Thymus (tissue), 11 donors: ENCODE data around the gene NAA25. TPM values are rescaled to one million over a fixed set of nuclear protein-coding genes. Genes with fewer than 3 reads are reported as not detected.
A peak's percentile ranks its signal among the peaks of the same experiment; 100 is the strongest.
"Not testable (repeated sequence)": the region's sequence is repeated elsewhere in the genome, so short reads cannot be mapped to it uniquely, and the experiment has no call there.

Source experiments
- DNase-seq, 9 donors: peaks; one replicate each; pipeline ENCODE4 v3.0.0-alpha.2; 2013; ENCODE audit warnings: low spot score in 9 of 9, low read depth in 6 of 9, missing footprints in 1 of 9
- H3K27ac ChIP-seq, 2 donors: one replicate each; pipeline ENCODE4 v1.5.1; 2013; ENCODE audit warnings: control low read depth in 1 of 2, low read depth in 1 of 2, low read length in 1 of 2, mild to moderate bottlenecking in 1 of 2, moderate library complexity in 1 of 2
- H3K27me3 ChIP-seq, 2 donors: one replicate each; pipeline ENCODE4 v1.5.1; 2013; ENCODE audit warnings: low read length in 1 of 2; ENCODE audit not compliant: control insufficient read depth in 2 of 2, insufficient read depth in 1 of 2
- H3K36me3 ChIP-seq, 2 donors: one replicate each; pipeline ENCODE4 v1.5.1; 2013; ENCODE audit warnings: low read length in 1 of 2, mild to moderate bottlenecking in 1 of 2, moderate library complexity in 1 of 2; ENCODE audit not compliant: control insufficient read depth in 2 of 2, insufficient read depth in 2 of 2
- H3K4me1 ChIP-seq, 2 donors: one replicate each; pipeline ENCODE4 v1.5.1; 2013; ENCODE audit warnings: low read length in 2 of 2; ENCODE audit not compliant: control insufficient read depth in 2 of 2, insufficient read depth in 2 of 2
- H3K4me3 ChIP-seq, 2 donors: one replicate each; pipeline ENCODE4 v1.5.1; 2013; ENCODE audit warnings: low read length in 2 of 2, control low read depth in 1 of 2, mild to moderate bottlenecking in 1 of 2
- H3K9me3 ChIP-seq, 2 donors: one replicate each; pipeline ENCODE4 v1.5.1; 2013; ENCODE audit warnings: low read length in 1 of 2, mild to moderate bottlenecking in 1 of 2; ENCODE audit not compliant: control insufficient read depth in 2 of 2, insufficient read depth in 1 of 2
- WGBS: extraction: QIAGEN DNeasy Blood & Tissue Kit; methylation state at CpG from one replicate; pipeline ENCODE4 v1.1.7; 2013; 5-methylcytosine and 5-hydroxymethylcytosine counted together
- polyA plus RNA-seq: library from polyadenylated mRNA; stranded (reverse); fragments of 200-250 nt; gene quantifications from one replicate; pipeline ENCODE4 v1.2.3, GENCODE V29; 2013
- total RNA-seq: library from RNA; stranded (reverse); fragments of 120-200 nt; gene quantifications from one replicate; pipeline ENCODE4 v1.2.4, GENCODE V29; 2013
- donor health status: healthy.

The NAA25 gene
- total and polyA plus RNA-seq, 2 donors: 9.2 to 11.4 TPM

DNA sequence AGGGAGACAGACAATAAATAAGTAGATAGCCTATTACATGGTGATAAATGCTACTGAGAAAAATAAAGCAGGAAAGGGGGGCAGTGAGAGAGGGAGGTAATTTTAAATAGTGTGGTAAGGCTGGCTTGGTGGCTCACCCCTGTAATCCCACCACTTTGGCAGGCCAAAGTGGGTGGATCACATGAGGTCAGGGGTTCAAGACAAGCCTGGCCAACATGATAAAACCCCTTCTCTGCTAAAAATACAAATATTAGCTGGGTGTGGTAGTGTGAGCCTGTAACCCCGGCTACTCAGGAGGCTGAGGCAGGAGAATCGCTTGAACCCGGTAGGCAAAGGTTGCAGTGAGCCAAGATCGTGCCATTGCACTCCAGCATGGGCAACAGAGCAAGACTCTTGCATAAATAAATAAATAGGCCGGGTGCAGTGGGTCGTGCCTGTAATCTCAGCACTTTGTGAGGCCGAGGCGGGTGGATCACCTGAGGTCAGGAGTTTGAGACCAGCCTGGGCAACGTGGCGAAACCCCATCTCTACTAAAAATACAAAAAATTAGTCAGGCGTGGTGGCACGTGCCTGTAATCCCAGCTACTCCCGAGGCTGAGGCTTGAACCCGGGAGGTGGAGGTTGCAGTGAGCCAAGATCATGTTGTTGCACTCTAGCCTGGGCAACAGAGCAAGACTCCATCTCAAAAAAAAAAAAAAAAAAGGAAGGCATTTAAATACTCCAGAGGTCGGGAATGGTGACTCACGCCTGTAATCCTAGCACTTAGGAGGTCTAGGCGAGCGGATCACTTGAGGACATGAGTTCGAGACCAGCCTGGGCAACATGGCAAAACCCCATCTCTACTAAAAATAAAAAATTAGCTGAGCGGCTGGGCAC is 2.4 kb upstream of the NAA25 start:
- not testable (repeated sequence) for H3K9me3 ChIP-seq, H3K4me3 ChIP-seq, H3K27ac ChIP-seq, DNase-seq, H3K36me3 ChIP-seq, H3K27me3 ChIP-seq
- WGBS: 96% methylated on average over 20 of the region's 20 CpGs
- peaks cover 6 to 19% of the 10 kb centered on the region in 2 donors for H3K4me1 ChIP-seq

DNA sequence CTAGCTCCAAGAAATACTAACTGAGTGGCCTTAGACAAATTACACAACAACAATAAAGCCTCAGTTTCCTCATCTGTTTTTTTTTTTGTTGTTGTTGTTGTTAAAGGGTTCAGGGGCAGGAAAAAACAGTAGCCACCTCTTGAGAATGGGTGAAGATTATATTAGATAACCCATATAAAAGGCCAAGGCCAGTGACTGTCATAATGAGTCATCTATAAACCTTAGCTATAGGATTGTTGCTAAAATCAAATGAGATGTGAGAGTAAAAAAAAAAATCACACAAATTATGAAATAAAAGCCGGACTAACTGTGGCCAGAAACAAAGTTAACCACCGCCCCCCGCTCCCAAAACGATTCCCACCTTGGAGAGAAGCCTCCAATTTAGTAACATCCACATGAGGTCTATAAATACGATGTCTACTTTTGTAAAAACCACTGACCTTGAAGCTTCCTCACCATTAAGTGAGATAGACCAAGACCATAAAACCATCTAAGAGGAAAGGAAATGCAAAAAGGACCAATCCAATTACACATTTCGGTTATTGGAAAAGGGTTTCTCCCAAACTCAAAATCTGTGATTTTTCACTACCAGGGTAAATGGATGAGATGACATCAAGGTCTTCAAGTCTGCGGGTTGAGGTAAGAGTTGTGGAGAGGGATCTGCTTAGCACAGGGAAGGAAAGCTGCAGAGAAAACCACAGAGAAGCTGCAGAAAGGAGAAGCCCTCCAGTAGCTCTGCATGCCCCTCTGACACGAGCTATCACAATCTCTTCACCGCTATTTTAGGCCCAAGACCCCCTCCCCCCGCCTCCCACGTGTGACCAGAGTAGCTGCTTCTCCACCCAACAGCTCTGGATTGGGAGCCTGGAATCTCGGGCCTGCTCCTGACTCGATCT is 1.0 kb downstream of the NAA25 start:
- peaks cover under 1 to 8% of the 10 kb centered on the region in 2 donors for H3K36me3 ChIP-seq
- peak overlapping the region; percentile 75 to 96 for H3K27ac ChIP-seq
- peak in 3 of 9 donors; percentile 4 to 53 (median 26) for DNase-seq
- WGBS: 23% methylated on average over 13 of the region's 13 CpGs
- no peaks in the 10 kb centered on the region for H3K27me3 ChIP-seq
- peak overlapping the region; percentile 84 to 97 for H3K4me3 ChIP-seq
- no peaks in the 10 kb centered on the region for H3K9me3 ChIP-seq
- peaks cover 6 to 18% of the 10 kb centered on the region in 2 donors for H3K4me1 ChIP-seq

DNA sequence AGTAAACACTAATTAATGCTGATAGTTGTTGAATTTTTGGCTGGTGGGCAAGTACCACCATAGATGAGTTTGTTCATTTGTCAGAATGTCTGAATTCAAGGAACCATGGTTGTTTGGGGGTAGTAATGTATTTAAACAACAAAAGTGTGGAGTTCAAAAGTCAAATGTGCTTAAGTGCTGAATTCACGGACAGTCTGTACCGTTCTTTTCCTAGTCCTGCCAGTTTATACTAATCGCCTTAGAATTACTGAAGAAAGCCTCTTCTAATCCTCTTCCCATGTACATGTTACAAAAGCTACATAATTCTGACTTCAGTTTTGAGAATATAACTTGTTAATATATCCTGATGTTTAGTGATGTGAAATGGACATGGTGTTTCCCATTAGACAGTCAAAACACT is 2.7 kb downstream of the NAA25 start:
- 98% methylated on average over 3 of the region's 3 CpGs for WGBS
- Histone ChIP-seq H3K27me3 (no peaks in the 10 kb centered on the region), H3K27ac (no peak overlapping the region), H3K36me3 (peaks cover 6 to 14% of the 10 kb centered on the region in 2 donors), H3K9me3 (no peaks in the 10 kb centered on the region), H3K4me3 (no peak overlapping the region), H3K4me1 (peaks cover 6 to 18% of the 10 kb centered on the region in 2 donors)
- DNase-seq: no peak

DNA sequence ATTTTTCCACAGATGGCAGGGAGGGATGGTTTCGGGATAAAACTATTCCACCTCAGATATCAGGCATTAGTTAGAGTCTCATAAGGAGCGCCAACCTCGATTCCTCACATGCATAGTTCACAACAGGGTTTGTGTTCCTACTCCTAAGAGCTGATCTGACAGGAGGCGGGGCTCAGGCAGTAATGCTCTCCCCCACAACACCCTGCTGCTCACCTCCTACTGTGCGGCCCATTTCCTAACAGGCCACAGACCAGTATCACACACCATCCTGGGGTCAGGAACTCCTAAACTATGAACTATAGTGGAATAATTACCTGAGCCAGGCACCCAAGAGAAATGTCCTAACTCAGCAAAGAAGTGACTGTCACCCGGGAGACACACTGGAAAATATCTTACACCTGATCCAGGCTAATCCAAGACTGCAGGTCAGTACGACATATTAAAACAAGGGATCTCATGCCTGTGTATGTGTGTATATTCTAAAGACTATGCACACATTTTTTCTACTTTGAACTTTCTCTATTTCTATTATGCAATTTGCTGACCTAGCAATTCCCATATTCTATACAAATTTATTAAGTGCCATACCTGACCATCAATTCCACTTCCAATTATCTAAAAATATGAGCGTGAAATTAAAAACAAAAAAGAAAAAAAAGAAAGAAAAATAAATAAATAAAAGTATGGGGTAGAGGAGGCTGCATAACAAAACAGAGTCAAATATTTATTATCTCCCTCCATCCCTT is 4.7 kb downstream of the NAA25 start:
- no peaks in the 10 kb centered on the region for H3K9me3 ChIP-seq
- DNase-seq: no peak
- peaks cover 9 to 22% of the 10 kb centered on the region in 2 donors for H3K36me3 ChIP-seq
- no peak overlapping the region for H3K27ac ChIP-seq
- no peak overlapping the region for H3K4me3 ChIP-seq
- 97% methylated on average over 8 of the region's 8 CpGs for WGBS
- H3K4me1 ChIP-seq: peaks cover 6 to 12% of the 10 kb centered on the region in 2 donors
- H3K27me3 ChIP-seq: no peaks in the 10 kb centered on the region

DNA sequence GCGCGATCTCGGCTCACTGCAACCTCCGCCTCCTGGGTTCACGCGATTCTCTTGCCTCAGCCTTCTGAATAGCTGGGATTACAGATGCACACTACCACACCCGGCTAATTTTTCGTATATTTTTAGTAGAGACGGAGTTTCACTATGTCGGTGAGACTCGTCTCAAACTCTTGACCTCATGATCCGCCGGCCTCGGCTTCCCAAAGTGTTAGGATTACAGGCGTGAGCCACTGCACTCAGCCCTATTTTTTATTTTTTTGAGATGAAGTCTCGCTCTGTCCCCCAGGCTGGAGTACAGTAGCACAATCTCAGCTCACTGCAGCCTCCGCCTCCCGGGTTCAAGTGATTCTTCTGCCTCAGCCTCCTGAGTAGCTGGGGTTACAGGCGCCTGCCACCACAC is 5.8 kb downstream of the NAA25 start:
- DNase-seq, H3K9me3 ChIP-seq, H3K4me1 ChIP-seq, H3K27me3 ChIP-seq, H3K27ac ChIP-seq, H3K4me3 ChIP-seq: not testable (repeated sequence)
- H3K36me3 ChIP-seq: peaks cover 9 to 27% of the 10 kb centered on the region in 2 donors
- 98% methylated on average over 19 of the region's 19 CpGs for WGBS

DNA sequence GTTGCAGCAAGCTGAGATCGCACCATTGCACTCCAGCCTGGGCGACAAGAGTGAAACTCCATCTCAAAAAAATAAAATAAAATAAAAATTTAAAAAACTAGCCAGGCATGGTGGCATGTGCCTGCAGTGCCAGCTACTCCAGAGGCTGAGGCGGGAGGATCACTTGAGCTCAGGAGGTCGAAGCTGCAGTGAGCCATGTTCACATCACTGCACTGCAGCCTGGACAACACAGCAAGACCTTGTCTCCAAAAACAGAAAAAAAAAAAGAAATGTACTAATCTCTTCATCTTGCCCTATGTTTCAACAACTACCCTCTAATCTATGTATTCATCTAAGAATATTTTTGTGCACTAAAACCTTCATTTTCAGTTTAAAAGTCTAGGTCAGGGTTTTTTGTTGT is 6.5 kb downstream of the NAA25 start:
- DNase-seq: no peak
- no peaks in the 10 kb centered on the region for H3K27me3 ChIP-seq
- H3K9me3 ChIP-seq: no peaks in the 10 kb centered on the region
- H3K36me3 ChIP-seq: peaks cover 9 to 27% of the 10 kb centered on the region in 2 donors
- WGBS: 98% methylated on average over 4 of the region's 4 CpGs
- no peak overlapping the region for H3K4me3 ChIP-seq
- peaks cover 0 to 3% of the 10 kb centered on the region in 2 donors for H3K4me1 ChIP-seq
- no peak overlapping the region for H3K27ac ChIP-seq

DNA sequence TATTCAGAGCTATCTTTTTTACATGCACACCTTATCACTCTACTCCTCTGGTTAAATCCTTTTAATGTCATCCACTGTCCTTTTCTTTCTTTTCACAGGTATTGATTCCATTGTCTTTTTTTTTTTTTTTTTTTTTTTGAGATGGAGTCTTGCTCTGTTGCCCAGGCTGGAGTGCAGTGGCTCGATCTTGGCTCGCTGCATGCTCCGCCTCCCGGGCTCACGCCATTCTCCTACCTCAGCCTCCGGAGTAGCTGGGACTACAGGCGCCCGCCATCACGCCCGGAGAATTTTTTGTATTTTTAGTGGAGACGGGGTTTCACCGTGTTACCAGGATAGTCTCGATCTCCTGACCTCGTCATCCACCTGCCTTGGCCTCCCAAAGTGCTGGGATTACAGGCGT is 8.1 kb downstream of the NAA25 start:
- not testable (repeated sequence) for H3K4me3 ChIP-seq, DNase-seq, H3K27ac ChIP-seq, H3K4me1 ChIP-seq, H3K9me3 ChIP-seq, H3K27me3 ChIP-seq
- 98% methylated on average over 15 of the region's 15 CpGs for WGBS
- H3K36me3 ChIP-seq: peaks cover 14 to 34% of the 10 kb centered on the region in 2 donors

DNA sequence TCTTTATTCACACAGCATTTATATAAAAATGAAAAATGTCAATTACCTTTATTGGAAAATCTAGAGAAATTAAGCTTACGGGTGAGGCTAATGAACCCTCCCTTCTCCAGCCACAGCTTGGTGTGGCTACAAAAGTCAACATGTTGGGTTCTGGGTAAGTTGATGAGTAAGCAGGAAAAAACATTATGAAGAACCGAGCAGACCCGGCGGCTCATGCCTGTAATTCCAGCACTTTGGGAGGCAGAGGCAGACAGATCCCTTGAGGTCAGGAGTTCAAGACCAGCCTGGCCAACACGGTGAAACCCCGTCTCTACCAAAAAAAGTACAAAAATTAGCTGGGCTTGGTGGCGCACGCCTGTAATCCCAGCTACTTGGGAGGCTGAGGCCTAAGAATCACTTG is 10.9 kb downstream of the NAA25 start:
- no peak overlapping the region for H3K27ac ChIP-seq
- no peaks in the 10 kb centered on the region for H3K9me3 ChIP-seq
- no peak overlapping the region for H3K4me3 ChIP-seq
- H3K27me3 ChIP-seq: no peaks in the 10 kb centered on the region
- 98% methylated on average over 8 of the region's 8 CpGs for WGBS
- no peaks in the 10 kb centered on the region for H3K4me1 ChIP-seq
- peaks cover 14 to 26% of the 10 kb centered on the region in 2 donors for H3K36me3 ChIP-seq
- DNase-seq: no peak
